Retina (tissue), 1 donor: ENCODE measurements around the gene EIPR1.
"Not testable (repeated sequence)": the region's sequence is repeated elsewhere in the genome, so short reads cannot be mapped to it uniquely, and the experiment has no call there.

Experiments
- DNase-seq: peaks from one replicate; pipeline ENCODE4 v3.0.0-alpha.2; 2016

EIPR1 gene

GRCh38 chr2:3285901-3286645, 91.5 kb downstream of the EIPR1 start:
- no peak for DNase-seq

- DNase-seq: no peak
Observed at GRCh38 chr2:3284657-3285630, 92.7 kb downstream of the EIPR1 start.

- not testable (repeated sequence) for DNase-seq
Observed at GRCh38 chr2:3283876-3284656, 93.6 kb downstream of the EIPR1 start.

DNA sequence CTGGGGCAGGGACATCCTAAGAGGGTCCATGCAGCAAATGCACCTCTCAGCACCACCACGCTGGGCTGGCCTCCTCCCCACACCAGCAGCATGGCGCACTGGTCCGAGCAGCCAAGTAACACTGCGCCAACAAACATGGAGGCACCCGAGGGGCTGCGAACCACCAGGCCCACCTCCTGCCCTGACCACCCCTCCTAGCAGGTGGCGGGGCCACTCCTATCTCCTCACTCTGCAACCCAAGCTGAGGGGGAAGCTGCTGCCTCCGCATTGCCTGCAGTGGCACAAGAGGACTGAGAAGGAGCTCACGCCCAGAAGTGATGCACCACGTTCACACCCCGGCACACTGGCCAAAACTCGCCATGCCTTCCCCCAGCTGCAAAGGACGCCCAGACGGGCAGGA, 94.4 kb downstream of the EIPR1 start:
- no peak for DNase-seq

- peak; percentile 92 for DNase-seq
Observed at GRCh38 chr2:3282056-3282998, 95.3 kb downstream of the EIPR1 start.

- no peak for DNase-seq
Observed at GRCh38 chr2:3280683-3281520, 96.7 kb downstream of the EIPR1 start.

- no peak for DNase-seq
Observed at GRCh38 chr2:3280197-3280596, 97.4 kb downstream of the EIPR1 start.

- DNase-seq: no peak
Observed at GRCh38 chr2:3279236-3279960, 98.2 kb downstream of the EIPR1 start.

DNA sequence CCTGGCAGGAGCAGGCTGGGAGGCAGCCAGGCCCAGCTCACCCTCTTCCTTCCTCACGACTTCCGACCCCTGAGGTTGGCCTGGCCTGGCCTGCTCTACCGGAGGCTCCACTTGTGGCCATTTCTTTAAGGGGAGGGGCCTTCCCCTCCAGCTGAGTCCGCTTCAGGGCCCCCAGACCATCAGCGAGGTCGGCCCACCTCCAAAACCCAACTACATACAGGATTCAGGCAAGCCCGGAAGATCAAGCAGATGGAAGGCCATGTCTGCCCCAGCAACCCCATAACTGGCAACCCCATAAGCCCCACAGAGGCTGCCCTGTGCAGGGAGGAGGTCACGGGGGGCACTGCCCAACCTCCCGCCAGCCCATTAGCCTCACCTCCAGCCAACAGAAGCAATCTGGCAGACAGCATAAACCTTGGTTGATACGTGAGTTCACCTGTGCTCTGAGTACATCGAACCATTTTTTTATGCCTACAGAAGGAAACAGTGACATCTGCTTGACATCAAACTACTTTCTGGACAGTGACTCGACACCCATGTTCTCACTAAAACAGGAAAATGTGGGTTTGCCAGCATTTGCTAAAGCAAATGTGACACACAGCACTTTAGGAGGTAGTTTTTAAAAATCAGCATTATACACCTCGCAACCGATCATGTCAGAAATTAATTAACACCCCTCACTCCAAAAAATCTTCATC, 98.9 kb downstream of the EIPR1 start:
- DNase-seq: no peak

- no peak for DNase-seq
Observed at GRCh38 chr2:3277748-3278520, 99.7 kb downstream of the EIPR1 start.

DNA sequence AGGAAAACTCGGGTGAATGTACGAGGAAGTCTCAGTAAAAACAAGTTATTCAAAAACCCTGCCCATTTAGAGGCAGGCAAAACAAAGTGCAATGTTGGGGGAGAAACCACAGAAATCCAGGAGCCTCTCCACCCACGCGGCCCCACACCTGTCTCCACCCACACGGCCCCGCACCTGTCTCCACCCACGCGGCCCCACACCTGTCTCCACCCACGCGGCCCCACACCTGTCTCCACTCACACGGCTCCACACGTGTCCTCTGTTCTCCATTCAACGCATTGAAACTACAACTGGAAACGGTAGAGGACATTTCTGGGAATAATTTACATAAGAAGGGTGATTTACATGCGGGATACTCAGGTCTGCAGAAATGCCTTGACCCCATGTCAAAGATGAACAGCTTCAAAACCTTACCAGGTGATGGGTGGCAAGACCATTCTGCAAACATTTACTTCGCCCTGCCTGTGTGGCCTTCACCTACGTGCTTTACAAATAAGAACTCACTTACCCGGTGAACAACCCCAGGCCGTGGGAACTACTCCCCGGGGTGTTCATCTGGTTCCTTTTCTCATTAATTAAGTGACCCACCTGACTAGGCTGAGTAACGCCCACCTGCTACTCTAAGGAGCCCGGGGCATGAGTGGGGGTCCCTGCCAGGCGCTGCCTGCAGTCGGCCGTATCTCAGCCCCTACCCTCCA, 100.4 kb downstream of the EIPR1 start:
- DNase-seq: no peak

GRCh38 chr2:3272761-3273160, 104.9 kb downstream of the EIPR1 start:
- DNase-seq: no peak

GRCh38 chr2:3270095-3270478, 107.5 kb downstream of the EIPR1 start:
- DNase-seq: no peak

- DNase-seq: no peak
Observed at GRCh38 chr2:3269425-3270094, 108.1 kb downstream of the EIPR1 start.

DNA sequence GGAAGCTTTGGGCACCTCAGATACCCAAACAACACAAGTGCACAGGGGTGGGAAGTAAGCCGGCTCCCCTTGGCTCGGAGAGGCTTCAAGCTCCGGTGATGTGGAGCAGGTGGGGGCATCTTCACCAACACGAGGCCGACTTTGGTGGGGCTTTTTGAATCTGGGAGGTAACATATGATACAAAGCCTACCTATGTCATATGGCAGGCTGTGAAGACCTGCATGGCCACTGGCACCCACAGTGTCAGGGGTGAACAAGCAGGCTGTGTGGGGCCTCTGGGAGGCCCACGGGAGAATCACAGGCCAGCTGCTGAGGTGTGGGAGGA, 109.0 kb downstream of the EIPR1 start:
- no peak for DNase-seq

DNA sequence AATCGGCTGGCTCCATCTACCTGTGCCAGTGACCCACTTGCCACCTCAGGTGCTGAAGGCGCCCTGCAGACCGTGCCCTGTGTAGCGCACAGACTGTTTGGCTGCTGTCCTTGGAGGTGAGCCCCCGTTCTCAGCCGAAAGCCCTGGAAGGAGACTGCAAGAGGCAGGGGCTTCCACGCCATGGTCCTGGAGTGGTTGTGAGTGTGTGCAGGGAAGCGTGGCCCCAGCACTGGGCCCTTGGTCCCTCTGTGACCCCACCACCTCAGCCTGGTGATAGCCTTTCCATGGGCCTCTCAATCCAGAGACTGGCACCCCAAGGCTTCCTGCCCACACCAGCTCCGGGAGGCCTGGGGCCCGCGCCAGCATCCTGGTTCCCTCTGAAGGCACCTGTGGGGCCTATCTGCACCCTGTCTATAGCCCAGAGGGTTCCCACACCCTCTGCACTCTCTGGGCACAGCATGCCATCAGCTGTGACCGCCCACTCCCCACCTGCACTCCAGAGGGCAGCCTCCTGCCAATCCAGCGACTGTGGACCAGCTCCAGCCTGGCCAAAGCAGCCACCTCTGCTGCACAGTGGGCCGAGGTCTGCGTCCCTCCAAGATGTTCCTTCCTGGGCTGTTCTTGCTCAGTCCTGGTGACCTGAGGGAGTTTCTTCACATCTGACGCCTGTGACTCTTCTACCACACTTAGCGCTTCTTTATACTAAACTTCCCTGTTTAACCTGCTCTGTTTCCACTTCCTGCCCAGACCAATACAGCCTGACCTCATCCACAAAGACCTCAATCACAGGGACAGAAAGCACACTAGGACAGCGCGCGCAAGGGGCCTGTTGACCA, 109.5 kb downstream of the EIPR1 start:
- DNase-seq: no peak
